Fibroblast of the aortic adventitia (primary cell): ENCODE results near the gene PBRM1. TPM values are rescaled to one million over a fixed set of nuclear protein-coding genes. Genes with fewer than 3 reads are reported as not detected.
A peak's percentile ranks its signal among the peaks of the same experiment; 100 is the strongest.

Experiments used
- DNase-seq: peaks from one replicate; pipeline ENCODE4 v3.0.0-alpha.2; 2010; ENCODE audit warnings: low read depth
- H3K4me3 ChIP-seq: 2 replicates; pipeline ENCODE4 v1.5.1; 2011; ENCODE audit warnings: low read depth, mild to moderate bottlenecking, control low read depth, low read length, moderate library complexity
- CTCF ChIP-seq: IDR thresholded peaks from 2 replicates; pipeline ENCODE4 v1.5.1; 2011; ENCODE audit warnings: mild to moderate bottlenecking, low read length, control low read depth, inconsistent platforms; ENCODE audit not compliant: insufficient read depth
- total RNA-seq: library from RNA; depleted of rRNA; stranded (reverse); fragments of >200 nt; gene quantifications from 2 replicates; pipeline ENCODE4 v1.2.3, GENCODE V29; 2012; ENCODE audit warnings: low replicate concordance

Gene PBRM1
- total RNA-seq, 1 donor: 115 TPM

- TF ChIP-seq CTCF: no peak
- DNase-seq: peak; percentile 13
- no peak overlapping the region for H3K4me3 ChIP-seq
Measured at GRCh38 chr3:52574056-52574965, 111.4 kb downstream of the PBRM1 start.

- TF ChIP-seq CTCF: no peak
- no peak for DNase-seq
- H3K4me3 ChIP-seq: no peak overlapping the region
Measured at GRCh38 chr3:52572221-52572620, 113.5 kb downstream of the PBRM1 start.

- no peak overlapping the region for H3K4me3 ChIP-seq
- no peak for DNase-seq
- TF ChIP-seq CTCF: no peak
Measured at GRCh38 chr3:52570076-52570475, 115.6 kb downstream of the PBRM1 start.

GRCh38 chr3:52568069-52568468 is 117.6 kb downstream of the PBRM1 start:
- no peak for TF ChIP-seq CTCF
- no peak for DNase-seq
- H3K4me3 ChIP-seq: no peak overlapping the region

- no peak for TF ChIP-seq CTCF
- no peak for DNase-seq
- no peak overlapping the region for H3K4me3 ChIP-seq
Measured at GRCh38 chr3:52563984-52564383, 121.7 kb downstream of the PBRM1 start.

GRCh38 chr3:52561028-52561747 is 124.5 kb downstream of the PBRM1 start:
- DNase-seq: no peak
- no peak overlapping the region for H3K4me3 ChIP-seq
- no peak for TF ChIP-seq CTCF
